ENCODE measurements around the gene RALGAPA1. TPM values are rescaled to one million over a fixed set of nuclear protein-coding genes. Genes with fewer than 3 reads are reported as not detected.
A peak's percentile ranks its signal among the peaks of the same experiment; 100 is the strongest.

The RALGAPA1 gene
- total and polyA plus RNA-seq, 2 of the 13 experiments (the other 11 are each of a cell fraction or from before 2014, with no cell fraction given), result 65.0 to 89.2 TPM

DNA sequence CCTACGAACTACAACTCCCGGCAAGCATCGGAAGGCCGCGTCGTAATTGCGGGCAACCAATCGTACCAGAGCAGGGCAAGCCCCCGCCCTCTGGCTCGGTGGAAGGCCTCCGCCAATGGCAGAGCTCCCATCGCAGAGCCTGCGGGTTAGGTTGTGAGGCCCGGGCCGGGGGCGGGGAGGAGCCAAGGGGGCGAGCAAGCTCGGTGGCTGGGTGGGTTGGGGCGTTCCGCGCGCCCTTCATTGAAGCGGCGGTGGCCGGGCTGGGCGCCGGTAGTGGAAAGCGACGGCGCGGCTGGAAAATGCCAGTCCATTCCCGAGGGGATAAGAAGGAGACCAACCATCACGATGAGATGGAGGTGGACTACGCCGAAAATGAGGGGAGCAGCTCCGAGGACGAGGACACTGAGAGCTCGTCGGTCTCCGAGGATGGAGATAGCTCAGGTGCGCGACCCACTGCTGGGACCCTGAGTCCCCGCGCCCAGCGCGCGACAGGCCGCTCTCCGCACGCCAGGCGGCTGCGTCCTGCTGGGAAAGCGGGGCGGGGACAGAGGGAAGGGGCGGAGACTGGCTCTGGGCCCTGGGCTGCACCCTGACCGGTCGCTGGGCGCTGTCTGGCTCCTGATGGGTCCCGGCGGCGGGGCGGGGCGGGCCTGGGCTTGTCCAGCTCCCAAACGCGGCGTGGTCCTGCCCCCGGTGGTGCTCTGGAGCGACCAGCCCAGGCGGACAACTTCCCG is 17.3 kb upstream of the RALGAPA1 start, which contains the start of gene BRMS1L (continued):
- TF ChIP-seq DMTF1 (CRISPR knock-in tag; IDR thresholded peaks at IDR 0.05) (0 out of 2 replicates have a peak, but pooled peaks have one; percentile 80), SMC3 (IDR thresholded peaks at IDR 0.05; ENCODE audit: low read length) (no peak), GPN1 (CRISPR knock-in tag; IDR thresholded peaks at IDR 0.05; ENCODE audit: borderline replicate concordance) (peak; percentile 94), NKX3-1 (CRISPR knock-in tag; IDR thresholded peaks at IDR 0.05) (peak; percentile 83; the same call in 1 of the 2 replicates), ZNF367 (CRISPR knock-in tag; IDR thresholded peaks at IDR 0.05; ENCODE audit: borderline replicate concordance) (peak; percentile 98), EEA1 (CRISPR knock-in tag; IDR thresholded peaks at IDR 0.05; ENCODE audit: borderline replicate concordance) (peak; percentile 100), ZSCAN20 (CRISPR knock-in tag; IDR thresholded peaks at IDR 0.05; ENCODE audit: borderline replicate concordance) (peak; percentile 66; the same call in 1 of the 2 replicates), ZNF232 (CRISPR knock-in tag; IDR thresholded peaks at IDR 0.05; ENCODE audit: borderline replicate concordance) (peak; percentile 98), U2AF2 (IDR thresholded peaks at IDR 0.05; ENCODE audit: low read depth, low read length) (no peak), NR0B2 (CRISPR knock-in tag; IDR thresholded peaks at IDR 0.05) (peak; percentile 99), ZZZ3 (CRISPR knock-in tag; IDR thresholded peaks at IDR 0.05; ENCODE audit: borderline replicate concordance) (peak; percentile 99), ZSCAN31 (CRISPR knock-in tag; IDR thresholded peaks at IDR 0.05; ENCODE audit: low read depth) (peak; percentile 99), ZNF10 (CRISPR knock-in tag; IDR thresholded peaks at IDR 0.05; ENCODE audit: borderline replicate concordance, low read depth) (peak; percentile 98), STAT5B (CRISPR knock-in tag; IDR thresholded peaks at IDR 0.05) (peak; percentile 51), ZNF616 (CRISPR knock-in tag; IDR thresholded peaks at IDR 0.05; ENCODE audit: low read depth) (peak; percentile 98), ZNF230 (CRISPR knock-in tag; IDR thresholded peaks at IDR 0.05) (peak; percentile 100), NFKB2 (CRISPR knock-in tag; IDR thresholded peaks at IDR 0.05; ENCODE audit: borderline replicate concordance) (peak; percentile 100), FIP1L1 (IDR thresholded peaks at IDR 0.05; ENCODE audit: borderline replicate concordance, insufficient read depth, low read depth, low read length) (peak; percentile 65; the same call in 1 of the 2 replicates), ZFAT (CRISPR knock-in tag; conservative IDR thresholded peaks at IDR 0.05) (no peak), RBFOX2 (IDR thresholded peaks at IDR 0.05; ENCODE audit: low read depth, low read length) (peak; percentile 100)
- TF ChIP-seq, protein P1, sequence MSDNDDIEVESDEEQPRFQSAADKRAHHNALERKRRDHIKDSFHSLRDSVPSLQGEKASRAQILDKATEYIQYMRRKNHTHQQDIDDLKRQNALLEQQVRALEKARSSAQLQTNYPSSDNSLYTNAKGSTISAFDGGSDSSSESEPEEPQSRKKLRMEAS (IDR thresholded peaks at IDR 0.05), result peak; percentile 93
- TF ChIP-seq, protein P2, sequence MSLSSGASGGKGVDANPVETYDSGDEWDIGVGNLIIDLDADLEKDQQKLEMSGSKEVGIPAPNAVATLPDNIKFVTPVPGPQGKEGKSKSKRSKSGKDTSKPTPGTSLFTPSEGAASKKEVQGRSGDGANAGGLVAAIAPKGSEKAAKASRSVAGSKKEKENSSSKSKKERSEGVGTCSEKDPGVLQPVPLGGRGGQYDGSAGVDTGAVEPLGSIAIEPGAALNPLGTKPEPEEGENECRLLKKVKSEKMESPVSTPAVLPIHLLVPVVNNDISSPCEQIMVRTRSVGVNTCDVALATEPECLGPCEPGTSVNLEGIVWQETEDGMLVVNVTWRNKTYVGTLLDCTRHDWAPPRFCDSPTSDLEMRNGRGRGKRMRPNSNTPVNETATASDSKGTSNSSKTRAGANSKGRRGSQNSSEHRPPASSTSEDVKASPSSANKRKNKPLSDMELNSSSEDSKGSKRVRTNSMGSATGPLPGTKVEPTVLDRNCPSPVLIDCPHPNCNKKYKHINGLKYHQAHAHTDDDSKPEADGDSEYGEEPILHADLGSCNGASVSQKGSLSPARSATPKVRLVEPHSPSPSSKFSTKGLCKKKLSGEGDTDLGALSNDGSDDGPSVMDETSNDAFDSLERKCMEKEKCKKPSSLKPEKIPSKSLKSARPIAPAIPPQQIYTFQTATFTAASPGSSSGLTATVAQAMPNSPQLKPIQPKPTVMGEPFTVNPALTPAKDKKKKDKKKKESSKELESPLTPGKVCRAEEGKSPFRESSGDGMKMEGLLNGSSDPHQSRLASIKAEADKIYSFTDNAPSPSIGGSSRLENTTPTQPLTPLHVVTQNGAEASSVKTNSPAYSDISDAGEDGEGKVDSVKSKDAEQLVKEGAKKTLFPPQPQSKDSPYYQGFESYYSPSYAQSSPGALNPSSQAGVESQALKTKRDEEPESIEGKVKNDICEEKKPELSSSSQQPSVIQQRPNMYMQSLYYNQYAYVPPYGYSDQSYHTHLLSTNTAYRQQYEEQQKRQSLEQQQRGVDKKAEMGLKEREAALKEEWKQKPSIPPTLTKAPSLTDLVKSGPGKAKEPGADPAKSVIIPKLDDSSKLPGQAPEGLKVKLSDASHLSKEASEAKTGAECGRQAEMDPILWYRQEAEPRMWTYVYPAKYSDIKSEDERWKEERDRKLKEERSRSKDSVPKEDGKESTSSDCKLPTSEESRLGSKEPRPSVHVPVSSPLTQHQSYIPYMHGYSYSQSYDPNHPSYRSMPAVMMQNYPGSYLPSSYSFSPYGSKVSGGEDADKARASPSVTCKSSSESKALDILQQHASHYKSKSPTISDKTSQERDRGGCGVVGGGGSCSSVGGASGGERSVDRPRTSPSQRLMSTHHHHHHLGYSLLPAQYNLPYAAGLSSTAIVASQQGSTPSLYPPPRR (CRISPR knock-in tag; IDR thresholded peaks at IDR 0.05; ENCODE audit: borderline replicate concordance), result peak; percentile 95
